SK-N-MC (cell line): ENCODE results near the gene GRAMD1B.

ENCODE experiments used
- EZH2 ChIP-seq: fragments of 200-600 bp; sonication (generic); IDR thresholded peaks from one replicate; pipeline ENCODE4 v1.6.1; 2017; ENCODE audit warnings: antibody characterized with exemption
- POLR2AphosphoS5 ChIP-seq: IDR thresholded peaks from 2 replicates; pipeline ENCODE4 v1.6.1; 2012; ENCODE audit warnings: mild to moderate bottlenecking, low read depth, low read length, borderline replicate concordance

- TF ChIP-seq EZH2 (no peak), POLR2AphosphoS5 (no peak)
These were observed 27.2 kb downstream of the GRAMD1B start for GRCh38 chr11:123457187-123457770.
